Cardiac fibroblast (primary cell): Measurements from ENCODE around the gene RUNDC3A.

ENCODE experiments used
- DNase-seq, 2 donors: peaks; one replicate each; pipeline versions ENCODE4 v3.0.0 to v3.0.0-alpha.2; 2010; ENCODE audit warnings: low read depth in 2 of 2
- H3K4me3 ChIP-seq, 2 donors: replicated peaks in 1 of 2; 1 replicate in 1 of 2; 2 replicates in 1 of 2; pipeline ENCODE4 v1.5.1; 2011; ENCODE audit warnings: low read depth in 2 of 2, low read length in 2 of 2, mild to moderate bottlenecking in 2 of 2, moderate library complexity in 1 of 2
- TF ChIP-seq, protein P1 (sequence below): IDR thresholded peaks from one replicate; pipeline ENCODE4 v1.5.1; 2011; ENCODE audit warnings: low read depth, mild to moderate bottlenecking, low read length, inconsistent platforms

The RUNDC3A gene

DNA sequence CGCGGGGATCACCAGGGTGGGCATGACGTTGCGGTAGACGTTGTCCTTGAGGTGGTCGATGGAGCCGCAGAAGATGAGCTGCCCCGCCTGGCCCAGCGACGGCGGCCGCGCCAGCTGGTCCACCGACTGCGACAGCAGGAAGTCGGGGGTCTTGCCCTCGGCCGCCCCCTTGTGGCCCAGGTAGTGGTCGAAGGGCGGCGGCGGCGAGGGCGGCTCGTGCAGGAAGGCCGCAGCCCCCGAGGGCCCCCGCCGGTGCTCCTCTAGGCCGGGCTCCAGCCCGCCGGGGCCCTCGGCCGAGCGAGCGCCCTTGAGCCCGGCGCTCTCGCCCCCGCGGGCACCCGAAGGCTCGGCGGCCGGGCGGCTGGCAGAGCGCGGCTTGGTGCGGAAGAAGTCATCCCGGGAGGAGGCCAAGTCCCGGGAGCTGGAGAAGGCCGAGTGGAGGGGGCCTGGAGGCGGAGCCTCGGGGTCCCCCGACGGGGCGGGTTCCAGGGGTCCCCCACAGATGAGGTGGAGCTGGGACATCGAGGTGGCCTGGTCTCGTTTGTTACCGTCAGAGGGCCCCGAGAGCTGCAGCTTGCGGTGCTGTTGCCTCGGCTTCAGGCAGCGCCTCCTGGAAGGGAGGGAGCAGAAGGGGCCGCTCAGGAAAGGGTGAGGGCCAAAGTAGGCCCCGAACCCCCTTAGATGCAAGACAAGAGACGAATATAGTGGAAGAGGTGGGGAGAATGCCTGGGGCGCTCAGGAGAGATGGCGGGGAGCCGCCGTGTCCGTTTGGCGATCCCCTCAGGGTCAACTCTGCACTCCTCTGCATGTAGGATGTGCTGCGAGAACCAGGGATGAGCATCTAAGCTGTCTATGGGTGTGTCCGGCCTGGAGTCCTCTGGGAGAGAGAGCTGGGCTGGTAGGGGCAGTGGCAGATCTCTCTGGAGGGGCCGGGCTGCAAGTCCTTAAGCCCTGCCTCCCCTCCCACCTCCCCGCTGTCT, 46.5 kb downstream of the RUNDC3A start:
- H3K4me3 ChIP-seq: no peak overlapping the region
- TF ChIP-seq, protein P1, sequence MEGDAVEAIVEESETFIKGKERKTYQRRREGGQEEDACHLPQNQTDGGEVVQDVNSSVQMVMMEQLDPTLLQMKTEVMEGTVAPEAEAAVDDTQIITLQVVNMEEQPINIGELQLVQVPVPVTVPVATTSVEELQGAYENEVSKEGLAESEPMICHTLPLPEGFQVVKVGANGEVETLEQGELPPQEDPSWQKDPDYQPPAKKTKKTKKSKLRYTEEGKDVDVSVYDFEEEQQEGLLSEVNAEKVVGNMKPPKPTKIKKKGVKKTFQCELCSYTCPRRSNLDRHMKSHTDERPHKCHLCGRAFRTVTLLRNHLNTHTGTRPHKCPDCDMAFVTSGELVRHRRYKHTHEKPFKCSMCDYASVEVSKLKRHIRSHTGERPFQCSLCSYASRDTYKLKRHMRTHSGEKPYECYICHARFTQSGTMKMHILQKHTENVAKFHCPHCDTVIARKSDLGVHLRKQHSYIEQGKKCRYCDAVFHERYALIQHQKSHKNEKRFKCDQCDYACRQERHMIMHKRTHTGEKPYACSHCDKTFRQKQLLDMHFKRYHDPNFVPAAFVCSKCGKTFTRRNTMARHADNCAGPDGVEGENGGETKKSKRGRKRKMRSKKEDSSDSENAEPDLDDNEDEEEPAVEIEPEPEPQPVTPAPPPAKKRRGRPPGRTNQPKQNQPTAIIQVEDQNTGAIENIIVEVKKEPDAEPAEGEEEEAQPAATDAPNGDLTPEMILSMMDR: peak; percentile 25
- no peak for DNase-seq

- TF ChIP-seq, protein P1: no peak
- no peak for DNase-seq
- no peak overlapping the region for H3K4me3 ChIP-seq
Observed at GRCh38 chr17:44355642-44356099, 47.3 kb downstream of the RUNDC3A start.

GRCh38 chr17:44356241-44356640, 47.8 kb downstream of the RUNDC3A start:
- H3K4me3 ChIP-seq: no peak overlapping the region
- no peak for DNase-seq
- TF ChIP-seq, protein P1: no peak

DNA sequence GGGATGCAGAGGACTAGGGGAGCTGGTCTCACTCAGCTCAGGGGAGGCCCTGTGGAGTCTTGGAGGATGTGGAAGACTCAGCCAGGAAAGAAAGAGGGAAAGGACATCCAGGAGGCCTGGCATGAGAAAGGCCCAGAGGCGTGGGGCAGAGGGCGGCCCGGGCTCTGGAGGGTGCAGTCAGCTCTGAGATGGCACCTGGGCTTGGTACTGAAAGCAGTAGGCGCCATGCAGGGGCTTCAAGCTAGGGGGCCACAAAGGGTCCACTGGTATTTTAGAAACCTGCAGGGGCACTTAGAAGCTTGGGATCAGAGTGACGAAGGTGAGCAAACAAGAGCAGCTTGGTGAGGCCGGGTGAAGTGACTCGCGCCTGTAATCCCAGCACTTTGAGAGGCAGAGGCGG, 49.7 kb downstream of the RUNDC3A start:
- DNase-seq: no peak
- no peak overlapping the region for H3K4me3 ChIP-seq
- TF ChIP-seq, protein P1: no peak

- H3K4me3 ChIP-seq: no peak overlapping the region
- TF ChIP-seq, protein P1: no peak
- DNase-seq: no peak
Observed at GRCh38 chr17:44359006-44359405, 50.6 kb downstream of the RUNDC3A start.

- no peak overlapping the region for H3K4me3 ChIP-seq
- DNase-seq: no peak
- TF ChIP-seq, protein P1: no peak
Observed at GRCh38 chr17:44359458-44360143, 51.2 kb downstream of the RUNDC3A start.
